Activated naive CD8-positive, alpha-beta T cell treated with anti-CD3 and anti-CD28 coated beads, Interleukin-2, amount 50 U/mL, for 24 hours (primary cell): ENCODE data around the gene AASDHPPT.

Experiments
- ATAC-seq: fragments of 150-1000 bp; cut with Tn5 transposase; one replicate; pipeline ENCODE4 v1.10.0; 2021
- DNase-seq: peaks from one replicate; pipeline ENCODE4 v3.0.0; 2021
- H3K27ac Mint-ChIP-seq: one replicate; pipeline ENCODE4 v1.8.0; 2021; ENCODE audit warnings: mild to moderate bottlenecking, mixed read lengths
- H3K27me3 Mint-ChIP-seq: one replicate; pipeline ENCODE4 v1.8.0; 2021; ENCODE audit warnings: mixed read lengths
- H3K36me3 Mint-ChIP-seq: one replicate; pipeline ENCODE4 v1.8.0; 2021; ENCODE audit warnings: low read depth, mixed read lengths
- H3K4me1 Mint-ChIP-seq: one replicate; pipeline ENCODE4 v1.8.0; 2021; ENCODE audit warnings: mixed read lengths
- H3K4me3 Mint-ChIP-seq: one replicate; pipeline ENCODE4 v1.8.0; 2021; ENCODE audit warnings: mild to moderate bottlenecking, moderate library complexity, mixed read lengths
- H3K9me3 Mint-ChIP-seq: one replicate; pipeline ENCODE4 v1.8.0; 2021; ENCODE audit warnings: mixed read lengths

AASDHPPT gene

DNA sequence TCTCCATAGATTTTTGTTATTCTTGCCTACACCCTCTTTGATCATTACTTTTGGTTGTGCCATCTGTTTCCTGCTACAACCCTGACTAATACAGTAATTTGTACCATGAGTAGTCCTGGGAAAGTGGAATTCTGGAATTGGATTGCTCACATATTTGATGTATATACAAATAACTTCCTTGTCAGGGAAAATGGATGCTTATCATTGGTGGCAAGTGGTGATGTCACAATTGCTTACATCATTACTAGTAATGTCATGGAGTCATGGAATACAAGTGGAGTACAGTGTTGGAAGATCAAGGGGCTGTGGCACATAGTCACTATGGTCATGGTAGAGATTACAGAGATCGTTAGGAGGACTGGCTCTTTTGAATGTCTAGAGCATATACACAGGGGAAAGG is 24.4 kb downstream of the AASDHPPT start:
- no peak overlapping the region for H3K27ac Mint-ChIP-seq
- ATAC-seq: no peak
- no peaks in the 10 kb centered on the region for H3K4me1 Mint-ChIP-seq
- no peak for DNase-seq
- no peaks in the 10 kb centered on the region for H3K27me3 Mint-ChIP-seq
- no peak overlapping the region for H3K4me3 Mint-ChIP-seq
- peaks cover 3% of the 10 kb centered on the region for H3K9me3 Mint-ChIP-seq
- H3K36me3 Mint-ChIP-seq: peaks cover 18% of the 10 kb centered on the region

DNA sequence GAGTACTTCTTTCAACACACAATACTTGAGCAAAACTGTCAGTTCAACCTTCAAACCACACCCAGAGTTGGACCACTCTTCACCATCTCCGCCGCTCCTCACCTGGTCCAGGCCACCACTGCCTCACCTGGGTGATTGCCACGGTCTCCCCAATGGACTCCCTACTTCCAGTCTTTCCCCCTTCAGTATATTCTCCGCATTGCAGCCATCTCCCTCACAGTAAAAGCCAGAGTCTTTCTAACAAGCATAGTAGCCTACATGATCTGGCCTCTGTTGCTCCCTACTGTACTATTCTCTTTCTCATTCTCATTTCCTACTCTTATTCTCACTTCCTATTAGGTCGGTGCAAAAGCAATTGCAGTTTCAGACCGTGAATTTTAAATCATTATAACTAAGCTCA is 28.5 kb downstream of the AASDHPPT start:
- Mint-ChIP-seq H3K27me3 (no peaks in the 10 kb centered on the region), H3K9me3 (peaks cover 3% of the 10 kb centered on the region), H3K4me3 (no peak overlapping the region), H3K27ac (no peak overlapping the region), H3K4me1 (no peaks in the 10 kb centered on the region), H3K36me3 (no peaks in the 10 kb centered on the region)
- ATAC-seq (no peak), DNase-seq (no peak)

DNA sequence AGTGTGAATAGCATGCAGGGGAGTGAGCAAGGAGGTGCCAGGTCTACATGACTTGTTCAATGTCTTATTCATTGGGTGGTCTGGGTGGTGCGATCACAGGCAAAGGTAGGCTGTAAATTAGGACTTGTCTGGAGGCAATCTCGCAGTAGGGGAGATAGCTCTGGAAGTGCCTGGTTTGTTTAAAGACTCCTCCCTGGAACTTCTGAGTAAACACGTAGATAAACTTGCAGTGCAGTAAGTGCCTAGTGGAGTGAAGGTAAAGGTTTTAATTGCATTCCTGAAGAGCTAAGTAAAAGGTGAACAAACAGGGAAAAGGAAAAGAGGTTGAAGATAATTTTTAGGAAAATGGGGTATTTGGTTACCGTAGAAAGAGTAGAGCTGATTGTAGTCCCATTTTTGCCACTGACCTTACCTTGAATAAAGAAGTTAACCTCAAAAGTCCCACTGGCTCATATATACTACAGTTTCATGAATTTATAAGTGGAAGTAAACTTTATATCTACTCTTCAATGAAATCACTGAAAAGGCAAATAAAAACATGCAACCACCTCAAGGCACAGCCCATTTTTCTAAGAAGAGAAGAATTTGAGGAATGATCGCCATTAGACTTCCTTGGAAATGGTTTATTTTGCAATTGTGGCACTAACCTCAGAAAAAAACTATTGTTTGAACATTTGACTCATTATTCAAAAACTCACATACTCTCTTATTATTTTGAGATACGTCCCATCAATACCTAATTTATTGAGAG is 44.3 kb downstream of the AASDHPPT start:
- H3K4me1 Mint-ChIP-seq: no peaks in the 10 kb centered on the region

DNA sequence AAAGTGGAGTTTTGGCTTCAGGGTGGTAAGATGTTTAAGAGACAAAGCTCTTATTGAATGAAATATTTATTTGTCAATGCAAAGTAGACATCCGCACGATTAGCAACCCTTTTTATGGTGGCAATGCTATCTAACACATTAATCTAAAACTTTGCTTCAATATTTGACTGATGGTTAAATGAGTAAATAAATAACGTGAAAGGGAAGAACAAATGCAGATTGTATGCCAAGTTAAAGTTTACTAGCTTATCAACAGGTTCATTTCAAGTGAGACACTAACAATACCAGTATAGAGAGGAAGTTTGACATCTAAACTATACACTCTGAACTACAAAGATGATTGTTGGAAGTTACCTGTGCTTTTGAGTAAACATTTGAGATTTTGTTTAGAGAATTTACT is 50.1 kb downstream of the AASDHPPT start:
- Mint-ChIP-seq H3K27ac (no peak overlapping the region), H3K36me3 (no peaks in the 10 kb centered on the region), H3K9me3 (no peaks in the 10 kb centered on the region), H3K4me1 (no peaks in the 10 kb centered on the region), H3K4me3 (no peak overlapping the region), H3K27me3 (peaks cover 15% of the 10 kb centered on the region)
- ATAC-seq (no peak), DNase-seq (no peak)

More for the DNA sequence above, 44.3 kb downstream of the AASDHPPT start:
- Mint-ChIP-seq H3K27ac (no peak overlapping the region), H3K27me3 (peaks cover 19% of the 10 kb centered on the region), H3K4me3 (no peak overlapping the region), H3K9me3 (peaks cover 8% of the 10 kb centered on the region), H3K36me3 (no peaks in the 10 kb centered on the region)
- no peak for DNase-seq
- no peak for ATAC-seq

GRCh38 chr11:106128740-106129139 is 51.3 kb downstream of the AASDHPPT start:
- H3K4me3 Mint-ChIP-seq: no peak overlapping the region
- H3K27ac Mint-ChIP-seq: no peak overlapping the region
- no peak for ATAC-seq
- no peaks in the 10 kb centered on the region for H3K36me3 Mint-ChIP-seq
- H3K27me3 Mint-ChIP-seq: peaks cover 15% of the 10 kb centered on the region
- DNase-seq: no peak
- H3K9me3 Mint-ChIP-seq: no peaks in the 10 kb centered on the region
- H3K4me1 Mint-ChIP-seq: no peaks in the 10 kb centered on the region

DNA sequence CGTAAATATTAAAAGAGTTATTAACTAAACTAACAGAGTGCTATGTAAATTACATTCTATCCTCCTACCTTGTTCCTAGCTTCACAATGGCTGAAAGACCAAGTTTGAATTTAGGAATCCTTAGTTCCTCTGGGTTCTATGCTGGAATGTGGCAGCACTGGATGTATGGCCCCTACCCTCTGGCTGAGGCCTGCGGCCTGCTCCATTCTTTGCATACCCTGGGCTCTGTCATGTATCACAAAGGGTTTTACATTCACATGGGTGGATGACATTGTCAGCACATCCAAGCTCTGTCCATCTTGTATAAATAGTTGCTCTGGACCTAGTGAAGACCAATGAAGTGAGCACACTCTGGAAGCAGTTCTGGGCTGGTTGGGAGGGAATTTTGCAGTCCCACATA is 54.5 kb downstream of the AASDHPPT start:
- no peak overlapping the region for H3K4me3 Mint-ChIP-seq
- no peaks in the 10 kb centered on the region for H3K9me3 Mint-ChIP-seq
- DNase-seq: no peak
- H3K36me3 Mint-ChIP-seq: no peaks in the 10 kb centered on the region
- H3K27ac Mint-ChIP-seq: no peak overlapping the region
- ATAC-seq: no peak
- H3K4me1 Mint-ChIP-seq: no peaks in the 10 kb centered on the region
- H3K27me3 Mint-ChIP-seq: peaks cover 10% of the 10 kb centered on the region

DNA sequence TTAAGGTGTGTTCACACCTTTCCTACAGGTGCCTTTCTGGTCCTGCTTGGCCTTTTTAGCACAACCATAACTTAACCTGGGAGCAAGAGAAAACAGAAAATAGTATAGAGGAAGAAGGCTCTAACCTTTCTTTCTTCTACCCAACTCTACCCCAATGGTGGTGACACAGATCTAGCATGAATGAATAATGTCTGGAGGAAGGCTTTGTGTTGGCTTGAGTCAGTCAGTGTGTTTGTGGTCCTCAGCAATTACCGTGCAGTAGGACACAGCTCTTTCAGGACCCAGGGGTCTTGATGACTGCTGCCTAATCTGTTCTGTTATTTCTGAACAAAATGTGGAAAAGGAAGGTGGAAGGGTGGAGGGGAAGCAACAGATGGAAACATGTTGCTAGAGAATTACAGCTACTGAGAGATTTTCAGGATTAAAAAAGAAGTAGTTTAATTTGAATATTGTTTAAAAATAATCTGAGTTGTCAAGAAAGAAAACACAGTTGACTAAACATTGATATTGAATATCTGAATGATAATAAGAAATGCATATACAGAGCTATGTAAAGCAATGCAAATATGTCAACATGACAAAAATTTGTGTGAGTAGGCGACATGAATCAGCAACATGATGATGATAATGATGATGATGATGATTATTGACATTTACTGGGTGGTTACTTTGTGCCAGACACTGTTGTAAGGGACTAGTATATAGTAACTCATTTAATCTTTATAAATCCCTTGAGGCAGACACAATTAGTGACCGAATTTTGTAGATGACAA is 55.3 kb downstream of the AASDHPPT start:
- ATAC-seq: no peak
- DNase-seq: no peak
- no peaks in the 10 kb centered on the region for H3K9me3 Mint-ChIP-seq
- no peaks in the 10 kb centered on the region for H3K4me1 Mint-ChIP-seq
- no peak overlapping the region for H3K27ac Mint-ChIP-seq
- H3K27me3 Mint-ChIP-seq: peaks cover 10% of the 10 kb centered on the region
- H3K4me3 Mint-ChIP-seq: no peak overlapping the region
- H3K36me3 Mint-ChIP-seq: no peaks in the 10 kb centered on the region

DNA sequence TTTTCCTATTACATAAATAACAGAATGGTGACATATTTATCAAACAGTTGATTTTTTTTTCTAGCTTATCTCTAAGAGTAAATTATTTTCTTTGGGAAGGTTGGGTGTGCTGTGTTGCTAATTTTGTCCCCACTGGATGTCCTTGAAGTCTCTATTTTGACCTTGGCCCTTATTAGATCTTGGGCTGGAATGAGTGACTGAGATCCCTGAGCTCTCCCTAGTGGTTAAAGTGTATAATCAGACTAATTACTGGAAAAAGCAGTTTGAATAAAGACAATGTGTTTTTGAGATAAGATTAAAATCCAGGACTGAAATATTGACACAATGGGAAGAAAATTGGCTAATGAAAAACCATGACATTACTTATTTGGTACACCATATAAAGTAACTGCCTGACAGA is 56.1 kb downstream of the AASDHPPT start:
- DNase-seq: no peak
- Mint-ChIP-seq H3K4me3 (no peak overlapping the region), H3K27ac (no peak overlapping the region), H3K9me3 (no peaks in the 10 kb centered on the region), H3K36me3 (no peaks in the 10 kb centered on the region), H3K27me3 (peaks cover 7% of the 10 kb centered on the region), H3K4me1 (no peaks in the 10 kb centered on the region)
- no peak for ATAC-seq

DNA sequence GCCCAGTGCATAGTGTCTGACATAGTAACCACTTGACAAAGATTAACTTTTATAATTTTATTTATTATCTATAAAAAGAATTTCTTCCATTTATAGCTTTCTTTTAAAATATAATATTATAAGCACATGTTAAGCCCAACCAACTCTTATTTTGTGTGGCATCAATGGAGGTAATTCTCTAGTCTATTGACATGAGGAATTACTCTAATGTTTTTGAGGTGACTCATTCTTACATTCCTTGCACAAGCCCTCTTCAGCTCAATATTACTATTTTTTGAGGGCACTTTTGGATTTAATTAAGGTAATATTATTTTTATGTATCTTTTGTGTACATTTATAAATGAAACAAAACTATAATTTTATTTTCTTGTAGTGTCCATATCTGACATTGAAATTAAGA is 59.6 kb downstream of the AASDHPPT start:
- ATAC-seq (no peak), DNase-seq (no peak)
- Mint-ChIP-seq H3K27me3 (peaks cover 7% of the 10 kb centered on the region), H3K27ac (no peak overlapping the region), H3K9me3 (no peaks in the 10 kb centered on the region), H3K4me3 (no peak overlapping the region), H3K4me1 (no peaks in the 10 kb centered on the region), H3K36me3 (no peaks in the 10 kb centered on the region)

DNA sequence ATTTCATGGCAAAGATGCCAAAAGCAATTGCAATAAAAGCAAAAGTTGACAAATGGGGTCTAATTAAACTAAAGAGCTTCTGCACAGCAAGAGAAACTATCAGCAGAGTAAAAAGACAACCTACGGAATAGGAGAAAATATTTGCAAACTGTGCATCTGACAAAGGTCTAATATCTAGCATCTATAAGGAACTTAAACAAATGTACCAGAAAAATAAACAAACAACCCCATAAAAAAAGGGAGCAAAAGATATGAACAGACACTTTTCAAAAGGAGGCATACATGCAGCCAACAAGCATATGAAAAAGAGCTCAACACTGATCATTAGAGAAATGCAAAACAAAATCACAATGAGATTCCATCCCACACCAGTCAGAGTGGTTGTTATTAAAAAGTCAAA is 60.3 kb downstream of the AASDHPPT start:
- H3K4me1 Mint-ChIP-seq: no peaks in the 10 kb centered on the region
- H3K27ac Mint-ChIP-seq: no peak overlapping the region
- H3K27me3 Mint-ChIP-seq: peaks cover 11% of the 10 kb centered on the region
- peaks cover 5% of the 10 kb centered on the region for H3K9me3 Mint-ChIP-seq
- H3K4me3 Mint-ChIP-seq: no peak overlapping the region
- H3K36me3 Mint-ChIP-seq: no peaks in the 10 kb centered on the region
- DNase-seq (no peak), ATAC-seq (no peak)
